HG03045 (cell line): ENCODE measurements around the gene ARSD.
"Not testable (repeated sequence)": the region's sequence is repeated elsewhere in the genome, so short reads cannot be mapped to it uniquely, and the experiment has no call there.

Source experiments
- ATAC-seq: cut with Tn5 transposase; IDR thresholded peaks from one replicate; pipeline ENCODE4 v1.9.1; 2021; ENCODE audit warnings: mild to moderate bottlenecking, moderate library complexity; ENCODE audit not compliant: unreplicated experiment

ARSD gene

GRCh38 chrX:2934715-2935710 is 5.9 kb upstream of the ARSD start:
- ATAC-seq, result no peak

GRCh38 chrX:2933125-2933900 is 4.2 kb upstream of the ARSD start:
- ATAC-seq, result no peak

- ATAC-seq, result no peak
These were observed 2.5 kb upstream of the ARSD start for GRCh38 chrX:2931612-2932011.

GRCh38 chrX:2931155-2931554 is 2.0 kb upstream of the ARSD start:
- ATAC-seq, result no peak

GRCh38 chrX:2928191-2928582 is 952 bp downstream of the ARSD start:
- no peak for ATAC-seq

- no peak for ATAC-seq
These were observed 2.4 kb downstream of the ARSD start for GRCh38 chrX:2926664-2927275.

- not testable (repeated sequence) for ATAC-seq
These were observed 2.9 kb downstream of the ARSD start for GRCh38 chrX:2926255-2926654.

- ATAC-seq, result no peak
These were observed 5.0 kb downstream of the ARSD start for GRCh38 chrX:2924151-2924550.

GRCh38 chrX:2921750-2922149 is 7.4 kb downstream of the ARSD start:
- no peak for ATAC-seq

GRCh38 chrX:2921193-2921592 is 7.9 kb downstream of the ARSD start:
- ATAC-seq, result no peak

GRCh38 chrX:2917767-2918166 is 11.4 kb downstream of the ARSD start:
- no peak for ATAC-seq

- ATAC-seq, result no peak
These were observed 16.0 kb downstream of the ARSD start for GRCh38 chrX:2913118-2913517.

- ATAC-seq, result no peak
These were observed 19.0 kb downstream of the ARSD start for GRCh38 chrX:2910109-2910508.

- ATAC-seq, result no peak
These were observed 20.9 kb downstream of the ARSD start for GRCh38 chrX:2908125-2908685.

- no peak for ATAC-seq
These were observed 21.8 kb downstream of the ARSD start for GRCh38 chrX:2907295-2907694.

GRCh38 chrX:2903366-2903765 is 25.8 kb downstream of the ARSD start:
- ATAC-seq, result no peak

GRCh38 chrX:2902841-2903240 is 26.3 kb downstream of the ARSD start:
- no peak for ATAC-seq

- ATAC-seq, result no peak
These were observed 27.6 kb downstream of the ARSD start for GRCh38 chrX:2901367-2902036.

- no peak for ATAC-seq
These were observed 30.2 kb downstream of the ARSD start for GRCh38 chrX:2898846-2899512.
